HTR-8/SVneo (cell line): ENCODE measurements around the gene MFNG.
"Not testable (repeated sequence)": the region's sequence is repeated elsewhere in the genome, so short reads cannot be mapped to it uniquely, and the experiment has no call there.

Source experiments
- DNase-seq: peaks from one replicate; pipeline ENCODE4 v3.0.0; 2011; ENCODE audit warnings: low spot score, mixed read lengths; ENCODE audit not compliant: insufficient read length
- FAIRE-seq: peaks from 2 replicates; lab custom pipeline; 2011; peaks lifted over from hg19 to GRCh38; lab: Jason Lieb, UNC

The MFNG gene

DNA sequence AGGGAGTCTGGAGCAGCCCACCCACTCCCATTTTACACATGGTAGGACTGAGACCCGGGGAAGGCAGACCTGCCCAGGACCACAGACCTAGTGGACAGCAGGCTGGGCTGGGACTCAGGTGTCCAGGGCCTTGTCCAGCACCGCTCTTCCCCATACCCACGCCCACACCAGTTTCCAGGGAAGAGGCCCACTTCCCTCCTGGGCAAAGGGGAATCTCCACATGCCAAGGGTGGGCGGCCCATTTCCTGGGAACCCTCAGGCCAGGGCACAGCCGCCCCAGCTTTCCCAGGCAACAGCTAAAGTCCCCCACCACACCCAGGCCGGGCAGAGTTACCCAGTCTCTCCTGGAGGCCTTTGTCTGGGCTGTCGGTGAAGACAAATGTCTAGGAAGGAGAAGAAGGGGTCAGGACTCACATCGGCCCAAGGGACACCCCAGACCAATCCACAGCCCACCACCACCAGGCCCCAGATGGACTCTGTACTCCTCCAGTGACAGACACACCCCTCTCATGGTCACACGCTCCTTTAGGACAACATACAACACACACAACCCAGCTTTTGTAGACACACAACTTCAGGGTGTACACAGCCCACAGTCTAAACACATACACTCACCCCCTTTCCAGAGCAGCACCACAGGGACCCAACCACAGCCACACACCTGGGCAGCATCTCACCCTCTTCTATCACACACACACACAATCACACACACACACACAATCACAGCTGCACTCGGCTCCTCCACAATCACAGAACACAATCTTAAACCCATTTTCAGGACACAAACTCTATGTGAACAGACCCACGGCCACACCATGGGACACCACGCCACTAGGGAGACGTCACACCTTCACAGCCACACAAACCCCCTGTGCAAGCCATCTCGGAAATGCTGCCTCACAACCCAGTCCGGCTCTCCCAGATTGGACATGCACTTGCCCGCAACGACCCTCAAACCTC lies 5.5 kb downstream of the MFNG start:
- DNase-seq (no peak), FAIRE-seq (no peak)

DNA sequence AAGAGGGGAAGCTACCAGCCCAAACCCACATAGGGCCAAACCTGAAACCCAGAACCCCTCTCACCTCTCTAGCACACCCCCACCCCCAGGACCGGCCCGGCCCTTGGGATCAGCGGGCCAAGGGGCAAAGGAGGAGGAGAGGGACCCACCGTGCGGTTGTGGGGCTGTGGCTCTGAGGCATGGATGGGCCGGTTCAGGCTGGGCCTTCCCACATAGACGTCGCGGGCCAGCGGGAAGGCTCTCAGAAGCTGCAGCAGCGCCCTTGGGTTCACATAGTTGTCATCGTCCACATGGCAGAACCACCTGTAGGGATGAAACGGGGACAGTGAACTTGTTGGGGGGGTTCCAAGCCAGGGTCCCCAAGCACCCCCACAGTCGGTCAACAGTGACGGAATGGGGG lies 7.0 kb downstream of the MFNG start:
- DNase-seq (no peak), FAIRE-seq (no peak)

DNA sequence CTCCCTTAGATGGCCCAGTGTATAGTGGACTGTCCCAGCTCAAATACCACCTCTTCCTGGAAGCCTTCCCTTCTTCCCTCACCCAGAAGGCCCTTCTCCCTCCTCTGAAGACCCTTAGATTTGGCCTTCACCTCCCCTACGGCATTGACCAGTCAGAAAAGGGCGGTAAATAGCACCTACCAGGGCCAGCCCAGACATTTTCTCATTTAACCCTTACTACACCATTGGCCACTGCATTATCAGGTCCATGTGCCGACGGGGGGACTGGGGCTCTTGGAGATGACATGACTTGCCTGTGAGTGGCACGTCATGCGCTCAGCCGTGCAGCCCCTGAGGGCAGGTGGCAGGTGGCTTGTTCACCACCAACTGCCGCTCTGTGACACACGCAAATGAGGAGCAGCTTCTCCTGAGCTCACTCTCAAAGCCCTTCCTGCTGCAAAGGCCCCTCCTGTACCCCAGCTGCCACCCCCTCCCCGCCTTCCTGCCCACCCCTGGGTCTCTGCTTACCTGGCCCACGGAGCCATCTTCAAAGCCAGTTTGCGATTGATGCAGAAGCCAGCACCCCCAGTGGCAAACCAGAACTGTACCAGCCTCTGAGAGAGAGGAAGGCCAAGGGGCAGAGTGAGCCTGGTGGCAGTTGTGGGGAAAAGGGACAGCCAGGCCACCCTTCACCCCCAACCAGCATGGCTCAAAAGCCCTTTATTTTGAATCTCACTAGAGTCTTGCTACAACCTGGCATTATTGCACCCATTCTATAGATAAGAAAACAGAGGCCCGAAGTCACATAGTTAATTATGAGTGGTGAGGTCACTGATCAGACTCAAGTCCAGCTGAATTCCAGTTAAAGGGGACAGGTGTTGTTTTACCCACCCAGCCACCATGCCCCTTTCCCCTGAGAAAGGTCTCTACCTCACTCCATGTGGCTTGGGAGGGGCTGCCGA lies 9.5 kb downstream of the MFNG start:
- FAIRE-seq, result no peak
- no peak for DNase-seq

DNA sequence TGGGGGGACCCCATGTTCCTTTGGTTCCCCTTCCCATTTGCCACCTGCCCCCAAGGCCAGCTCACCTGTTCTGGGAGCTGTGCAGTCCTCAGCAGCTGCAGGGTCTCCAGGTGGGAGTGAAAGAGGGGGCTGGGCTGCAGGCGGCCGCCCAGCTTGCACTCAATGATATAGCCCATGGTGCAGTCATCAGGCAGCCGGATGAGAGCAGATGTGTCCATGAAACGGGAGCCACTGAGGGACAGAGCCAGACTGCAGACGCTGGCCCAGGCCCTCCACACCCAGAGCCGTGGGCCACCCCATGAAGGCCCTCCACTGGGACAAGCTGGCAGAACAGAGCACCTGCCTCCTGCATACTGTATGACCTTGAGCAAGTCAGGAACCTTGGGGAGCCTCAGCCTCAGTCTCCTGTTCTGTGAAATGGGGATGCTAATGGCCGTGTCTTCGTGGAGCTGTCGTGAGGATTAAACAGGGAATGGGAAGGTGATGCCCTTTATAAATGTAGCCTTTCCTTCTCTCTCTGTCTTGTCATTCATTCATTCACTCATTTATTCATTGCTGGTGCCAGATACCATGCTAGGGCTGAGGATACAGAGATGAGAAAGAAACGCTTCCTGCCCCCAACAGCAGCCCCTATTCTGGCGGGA lies 11.6 kb downstream of the MFNG start:
- DNase-seq (no peak), FAIRE-seq (no peak)

DNA sequence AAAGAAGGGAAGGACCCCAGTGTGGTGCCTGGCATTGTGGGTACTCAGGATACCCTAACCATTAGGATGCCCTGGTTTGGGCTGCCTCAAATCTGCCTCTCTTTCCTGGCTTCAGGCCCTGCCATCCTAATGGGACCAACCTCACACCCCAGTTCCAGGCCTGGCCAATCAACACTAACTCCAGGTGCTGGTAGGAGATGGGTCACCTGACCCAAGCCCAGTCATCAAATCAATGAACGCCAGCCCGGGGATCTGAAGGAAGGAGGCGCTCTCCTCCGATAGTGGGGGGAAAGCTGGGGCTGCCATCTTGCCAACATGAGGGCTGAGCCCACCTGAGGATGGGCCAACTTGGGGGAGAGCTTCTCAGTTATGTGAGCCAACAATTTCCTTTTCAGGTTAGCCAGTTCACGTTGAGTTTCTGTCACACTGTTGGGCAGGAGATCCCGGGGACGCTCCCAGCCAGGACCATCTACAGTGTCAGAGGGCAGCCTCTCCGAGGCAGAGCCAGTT lies 12.7 kb downstream of the MFNG start:
- no peak for FAIRE-seq
- no peak for DNase-seq

- DNase-seq, result peak; percentile 41
- no peak for FAIRE-seq
Observed at GRCh38 chr22:37472418-37473006, 13.7 kb downstream of the MFNG start.

- FAIRE-seq (no peak), DNase-seq (no peak)
Observed at GRCh38 chr22:37471727-37472417, 14.3 kb downstream of the MFNG start.

DNA sequence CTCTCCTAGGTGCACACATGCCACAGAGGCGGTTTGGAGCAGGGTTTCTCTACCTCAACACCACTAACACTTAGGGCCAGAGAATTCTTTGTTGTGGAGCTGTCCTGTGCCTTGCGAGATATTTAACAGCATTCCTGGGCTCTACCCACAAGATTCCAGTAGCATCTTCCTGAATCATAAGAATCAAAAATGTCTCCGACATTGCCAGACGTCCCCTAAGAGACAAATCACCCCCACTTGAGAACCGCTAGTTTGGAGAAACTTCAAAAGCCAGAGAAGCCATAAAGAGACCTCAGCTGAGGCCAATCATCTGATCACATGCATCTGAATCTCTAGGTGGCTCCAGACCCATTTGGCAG lies 16.1 kb downstream of the MFNG start:
- no peak for FAIRE-seq
- DNase-seq, result no peak

- no peak for DNase-seq
- no peak for FAIRE-seq
Observed at GRCh38 chr22:37469416-37470086, 16.6 kb downstream of the MFNG start.

GRCh38 chr22:37468201-37468695 lies 17.9 kb downstream of the MFNG start:
- not testable (repeated sequence) for FAIRE-seq

GRCh38 chr22:37467391-37467955 lies 18.7 kb downstream of the MFNG start:
- FAIRE-seq, result no peak
- DNase-seq, result no peak

More at GRCh38 chr22:37468201-37468695, 17.9 kb downstream of the MFNG start:
- not testable (repeated sequence) for DNase-seq

DNA sequence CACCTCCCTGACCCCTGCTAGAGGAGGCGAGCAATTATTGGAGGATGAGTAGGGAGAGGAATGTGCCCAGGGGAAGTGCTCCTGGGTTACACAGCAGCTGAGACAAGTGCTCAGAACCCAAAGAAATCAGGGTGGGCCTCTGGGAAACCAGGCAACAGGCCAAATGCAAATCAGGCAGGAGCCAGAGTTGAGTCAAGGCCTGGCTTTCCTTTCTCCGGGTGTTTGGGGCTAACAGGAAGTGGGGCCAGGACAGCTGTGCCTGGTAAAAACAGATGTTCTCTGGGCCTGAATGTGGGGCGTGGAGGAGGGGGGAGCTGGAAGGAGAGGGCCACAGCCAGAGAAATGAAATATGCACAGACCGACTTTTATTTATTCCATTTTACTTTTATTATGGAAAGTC lies 22.0 kb downstream of the MFNG start:
- DNase-seq, result no peak
- FAIRE-seq, result no peak

DNA sequence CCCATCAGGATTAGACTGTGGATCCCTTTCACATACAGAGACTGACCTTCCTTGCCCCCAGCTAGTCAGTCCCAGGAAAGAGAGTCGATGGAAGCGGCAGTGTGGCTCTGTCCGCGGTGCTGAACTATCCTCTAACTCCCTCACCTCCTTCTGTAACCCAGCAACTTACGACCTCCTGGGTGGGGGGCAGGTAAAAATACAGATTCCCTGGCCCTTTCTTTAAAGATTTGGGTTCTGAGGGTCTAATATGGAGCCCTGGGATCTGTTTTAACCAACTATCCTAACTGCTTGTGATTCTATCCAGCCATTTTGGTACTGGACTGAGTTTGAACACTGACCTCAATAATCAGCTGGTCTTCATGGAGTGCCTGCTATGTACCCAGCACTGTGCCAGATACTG lies 23.2 kb downstream of the MFNG start:
- DNase-seq, result no peak
- no peak for FAIRE-seq

GRCh38 chr22:37462436-37462835 lies 23.7 kb downstream of the MFNG start:
- FAIRE-seq, result no peak
- no peak for DNase-seq

DNA sequence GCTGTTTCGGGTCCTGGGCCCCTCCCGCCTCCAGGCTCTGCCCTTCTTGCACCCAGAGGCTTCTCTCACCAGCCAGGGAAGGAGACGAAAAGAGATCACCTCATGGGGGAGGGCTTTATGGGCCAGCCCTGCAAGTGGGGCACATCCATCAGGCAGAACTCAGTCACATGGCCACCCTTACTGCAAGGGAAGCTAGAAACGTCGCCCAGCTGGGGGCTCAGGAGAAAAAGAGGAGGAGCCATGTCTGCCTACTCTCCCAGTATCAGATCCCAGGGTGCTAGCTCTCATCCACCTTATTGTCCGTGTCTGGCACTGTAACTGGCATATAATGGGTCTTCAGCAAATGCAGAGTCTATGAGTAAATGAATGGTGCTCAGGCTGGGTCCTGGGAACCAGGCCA lies 24.2 kb downstream of the MFNG start:
- FAIRE-seq (no peak), DNase-seq (no peak)

DNA sequence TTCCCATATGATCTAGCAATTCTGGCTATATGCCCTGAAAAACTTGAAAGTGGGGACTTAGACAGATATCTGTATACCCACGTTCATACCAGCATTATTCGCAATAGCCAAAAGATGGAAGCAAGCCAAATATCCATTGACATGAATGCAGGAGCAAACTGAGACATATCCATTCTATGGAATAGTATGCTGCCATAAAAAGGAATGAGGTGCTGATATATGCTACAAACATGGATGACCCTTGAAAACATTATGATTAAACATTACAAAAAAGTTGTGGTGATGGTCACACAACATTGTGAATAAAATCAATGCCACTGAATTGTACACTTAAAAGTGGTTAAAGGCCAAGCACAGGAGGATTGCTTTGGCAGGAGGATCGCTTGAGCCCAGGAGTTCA lies 25.5 kb downstream of the MFNG start:
- no peak for DNase-seq
- no peak for FAIRE-seq

GRCh38 chr22:37459206-37459605 lies 27.0 kb downstream of the MFNG start:
- no peak for DNase-seq
- no peak for FAIRE-seq
